Measurements from ENCODE around the gene APBA2. TPM values are rescaled to one million over a fixed set of nuclear protein-coding genes. Genes with fewer than 3 reads are reported as not detected.

Gene APBA2
- total RNA-seq, 4 donors from 2014 or later = 5.4 to 15.3 (median 10.4) TPM

- Histone ChIP-seq H3K27me3 (peaks cover 0 to 46% (median 0%) of the 10 kb centered on the region in 4 donors), H3K4me1 (no peaks in the 10 kb centered on the region), H3K36me3 (no peaks in the 10 kb centered on the region), H3K9me3 (no peaks in the 10 kb centered on the region), H3K27ac (replicated peaks in 1 of 4) (no peak overlapping the region), H3K4me3 (no peak overlapping the region)
- intact Hi-C loops (cut with DNase I) = no loop called here
- 89% methylated on average over 22 of the region's 22 CpGs for WGBS
- no peak for TF ChIP-seq EP300 (IDR thresholded peaks at IDR 0.05)
- no peak for TF ChIP-seq CTCF (IDR thresholded peaks at IDR 0.05)
- no peak for DNase-seq (ENCODE audit: extremely low spot score)
Observed at GRCh38 chr15:29124581-29125381, 239.0 kb downstream of the APBA2 start.

GRCh38 chr15:29125382-29126207, 239.8 kb downstream of the APBA2 start:
- Histone ChIP-seq H3K4me3 (no peak overlapping the region), H3K9me3 (no peaks in the 10 kb centered on the region), H3K27ac (replicated peaks in 1 of 4) (no peak overlapping the region), H3K36me3 (no peaks in the 10 kb centered on the region), H3K27me3 (peaks cover 0 to 54% (median 0%) of the 10 kb centered on the region in 4 donors), H3K4me1 (no peaks in the 10 kb centered on the region)
- 95% methylated on average over 13 of the region's 19 CpGs for WGBS
- no peak for DNase-seq (ENCODE audit: extremely low spot score)
- intact Hi-C loops (cut with DNase I) = no loop called here
- TF ChIP-seq CTCF (IDR thresholded peaks at IDR 0.05) (no peak), POLR2AphosphoS5 (IDR thresholded peaks at IDR 0.05) (no peak), EP300 (IDR thresholded peaks at IDR 0.05) (no peak), POLR2A (IDR thresholded peaks at IDR 0.05; ENCODE audit: low read depth) (no peak)

GRCh38 chr15:29126208-29126536, 240.4 kb downstream of the APBA2 start:
- DNase-seq (ENCODE audit: extremely low spot score) = no peak
- no peaks in the 10 kb centered on the region for H3K9me3 ChIP-seq
- H3K27me3 ChIP-seq = peaks cover 0 to 55% (median 0%) of the 10 kb centered on the region in 4 donors
- intact Hi-C loops (cut with DNase I) = no loop called here
- H3K27ac ChIP-seq (replicated peaks in 1 of 4) = no peak overlapping the region
- H3K4me1 ChIP-seq = no peaks in the 10 kb centered on the region
- H3K36me3 ChIP-seq = no peaks in the 10 kb centered on the region
- H3K4me3 ChIP-seq = no peak overlapping the region
- TF ChIP-seq CTCF (IDR thresholded peaks at IDR 0.05) (no peak), POLR2A (IDR thresholded peaks at IDR 0.05; ENCODE audit: low read depth) (no peak), POLR2AphosphoS5 (IDR thresholded peaks at IDR 0.05) (no peak), EP300 (IDR thresholded peaks at IDR 0.05) (no peak)
- WGBS = 100% methylated on average over 6 of the region's 11 CpGs

- Histone ChIP-seq H3K27me3 (peaks cover 0 to 51% (median 0%) of the 10 kb centered on the region in 4 donors), H3K9me3 (no peaks in the 10 kb centered on the region), H3K4me3 (no peak overlapping the region), H3K4me1 (no peaks in the 10 kb centered on the region), H3K27ac (replicated peaks in 1 of 4) (no peak overlapping the region), H3K36me3 (no peaks in the 10 kb centered on the region)
- 64% methylated on average over 13 of the region's 19 CpGs for whole genome bisulfite sequencing
- DNase-seq (ENCODE audit: extremely low spot score) = no peak
- TF ChIP-seq POLR2AphosphoS5 (IDR thresholded peaks at IDR 0.05) = no peak
- TF ChIP-seq EP300 (IDR thresholded peaks at IDR 0.05) = no peak
- TF ChIP-seq CTCF (IDR thresholded peaks at IDR 0.05) = no peak
- no peak for TF ChIP-seq POLR2A (IDR thresholded peaks at IDR 0.05; ENCODE audit: low read depth)
- intact Hi-C loops (cut with DNase I) = no loop called here
Observed at GRCh38 chr15:29126821-29127461, 241.2 kb downstream of the APBA2 start.
